Left renal cortex interstitium (tissue), 4 donors: ENCODE data around the gene ZNF737. TPM values are rescaled to one million over a fixed set of nuclear protein-coding genes. Genes with fewer than 3 reads are reported as not detected.
"Not testable (repeated sequence)": the region's sequence is repeated elsewhere in the genome, so short reads cannot be mapped to it uniquely, and the experiment has no call there.

Experiments
- DNase-seq, 4 donors: peaks; one replicate each; pipeline ENCODE4 v3.0.0-alpha.2; 2013; ENCODE audit warnings: low read depth in 4 of 4, low spot score in 2 of 4, missing footprints in 1 of 4
- polyA plus RNA-seq, 4 donors: library from polyadenylated mRNA; unstranded; fragments of 120-200 nt; gene quantifications; one replicate each; pipeline ENCODE4 v1.2.1, GENCODE V29; 2013; ENCODE audit not compliant: insufficient read length in 4 of 4

The ZNF737 gene
- polyA plus RNA-seq = 10 to 100 TPM; 26.1 to 38.5 (median 37.0) TPM

- DNase-seq = peak; percentile 86 to 98 (median 92)
Observed at GRCh38 chr19:20565321-20566018, at the start of gene ZNF737. Gene ZNF737, minus strand, starts transcription at chr19:20565781. Its CDS starts 141 bp downstream, at chr19:20565640.

DNA sequence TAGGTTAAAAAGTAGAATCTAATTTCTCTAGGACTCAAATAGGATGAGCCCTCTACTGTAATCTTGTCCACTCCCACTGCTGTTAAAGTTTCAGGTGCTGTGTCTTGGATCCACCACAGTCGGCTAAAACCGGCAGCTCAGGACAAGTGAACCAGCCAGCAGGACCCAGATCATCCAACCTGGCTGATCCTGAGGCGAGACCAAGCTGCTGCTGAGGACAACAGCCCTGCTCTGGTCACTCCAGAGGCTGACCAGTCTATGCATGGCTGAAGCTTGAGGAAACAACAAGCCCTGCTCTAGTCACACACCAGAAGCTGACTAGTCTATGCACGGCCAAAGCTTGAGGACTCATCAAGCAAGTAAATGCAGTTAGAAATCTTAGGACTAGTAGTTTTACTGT, 49.4 kb upstream of the ZNF737 start:
- not testable (repeated sequence) for DNase-seq

- DNase-seq = no peak
Observed at GRCh38 chr19:20612711-20613316, 47.2 kb upstream of the ZNF737 start.

DNA sequence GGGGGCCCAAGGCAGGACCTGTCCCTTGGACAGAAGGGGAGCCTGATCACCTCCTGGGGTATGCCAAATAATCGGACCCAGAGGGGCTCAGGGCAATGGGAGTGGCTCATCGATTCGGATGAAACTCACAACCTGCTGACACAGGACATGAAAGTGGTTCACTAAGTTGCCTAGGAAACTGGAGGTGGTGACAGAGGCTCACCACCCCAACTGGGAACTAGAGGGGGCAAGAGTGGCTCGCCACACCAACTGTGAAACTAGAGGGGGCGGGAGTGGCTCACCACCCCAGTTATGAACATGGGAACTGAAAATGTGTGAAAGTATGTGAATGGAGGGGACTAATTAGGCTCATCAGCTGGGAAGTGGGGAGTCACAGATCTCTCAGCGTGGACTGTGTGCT, 46.3 kb upstream of the ZNF737 start:
- DNase-seq = no peak

GRCh38 chr19:20607943-20608342, 42.4 kb upstream of the ZNF737 start:
- DNase-seq = no peak

- no peak for DNase-seq
Observed at GRCh38 chr19:20558571-20558970, 7.0 kb downstream of the ZNF737 start.

- no peak for DNase-seq
Observed at GRCh38 chr19:20558011-20558410, 7.6 kb downstream of the ZNF737 start.

DNA sequence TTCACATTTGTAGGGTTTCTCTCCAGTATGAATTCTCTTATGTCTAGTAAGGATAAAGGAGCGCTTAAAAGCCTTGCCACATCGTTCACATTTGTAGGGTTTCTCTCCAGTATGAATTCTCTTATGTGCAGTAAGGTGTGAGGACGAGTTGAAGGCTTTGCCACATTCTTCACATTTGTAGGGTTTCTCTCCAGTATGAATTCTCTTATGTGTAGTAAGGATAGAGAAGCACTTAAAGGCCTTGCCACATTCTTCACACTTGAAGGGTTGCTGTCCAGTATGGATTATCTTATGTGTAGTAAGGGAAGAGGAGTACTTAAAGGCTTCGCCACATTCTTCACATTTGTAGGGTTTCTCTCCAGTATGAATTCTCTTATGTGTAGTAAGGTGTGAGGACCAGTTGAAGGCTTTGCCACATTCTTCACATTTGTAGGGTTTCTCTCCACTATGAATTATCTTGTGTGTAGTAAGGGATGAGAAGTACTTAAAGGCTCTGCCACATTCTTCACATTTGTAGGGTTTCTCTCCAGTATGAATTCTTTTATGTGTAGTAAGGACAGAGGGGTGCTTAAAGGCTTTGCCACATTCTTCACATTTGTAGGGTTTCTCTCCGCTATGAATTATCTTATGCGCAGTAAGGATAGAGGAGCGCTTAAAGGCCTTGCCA, 20.8 kb downstream of the ZNF737 start:
- DNase-seq = not testable (repeated sequence)

DNA sequence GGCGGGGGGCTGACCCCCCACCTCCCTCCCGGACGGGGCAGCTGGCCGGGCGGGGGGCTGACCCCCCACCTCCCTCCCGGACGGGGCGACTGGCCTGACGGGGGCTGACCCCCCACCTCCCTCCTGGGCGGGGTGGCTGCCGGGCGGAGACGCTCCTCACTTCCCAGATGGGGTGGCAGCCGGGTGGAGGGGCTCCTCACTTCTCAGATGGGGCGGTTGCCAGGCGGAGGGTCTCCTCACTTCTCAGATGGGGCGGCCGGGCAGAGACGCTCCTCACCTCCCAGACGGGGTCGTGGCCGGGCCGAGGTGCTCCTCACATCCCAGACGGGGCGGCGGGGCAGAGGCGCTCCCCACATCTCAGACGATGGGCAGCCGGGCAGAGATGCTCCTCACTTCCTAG, 35.3 kb downstream of the ZNF737 start:
- DNase-seq = not testable (repeated sequence)

GRCh38 chr19:20513189-20513904, 52.2 kb downstream of the ZNF737 start:
- DNase-seq = no peak

DNA sequence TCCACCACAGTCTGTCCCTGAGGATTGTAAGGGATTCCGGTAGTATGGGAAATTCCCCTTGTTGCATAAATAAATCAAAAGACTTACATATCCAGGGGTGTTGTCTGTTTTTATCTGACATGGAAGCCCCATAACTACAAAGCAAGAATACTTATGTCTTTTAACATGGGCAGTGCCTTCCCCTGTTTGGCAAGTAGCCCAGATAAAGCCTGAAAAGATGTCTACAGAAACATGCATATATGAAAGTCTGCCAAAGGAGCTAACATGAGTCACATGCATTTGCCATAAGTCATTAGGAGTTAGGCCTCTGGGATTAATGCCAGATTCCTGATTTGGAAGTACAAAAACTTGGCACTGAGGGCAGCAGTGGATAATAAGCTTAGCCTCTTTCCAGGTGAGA, 62.1 kb downstream of the ZNF737 start:
- no peak for DNase-seq

Other genes starting within 250 kb of the ZNF737 start
- gene ZNF626, start 95.8 kb upstream of the ZNF737 start, polyA plus RNA-seq = 10 to 100 TPM; 22.0 to 31.6 (median 25.9) TPM
- 1 to 10 TPM; 3.8 to 9.3 (median 6.1) TPM for gene ZNF66, start 210.5 kb upstream of the ZNF737 start, polyA plus RNA-seq